Bronchus fibroblast of lung (primary cell): ENCODE measurements around the gene TTC23. TPM values are rescaled to one million over a fixed set of nuclear protein-coding genes. Genes with fewer than 3 reads are reported as not detected.

ENCODE experiments used
- total RNA-seq: library from RNA; depleted of rRNA; stranded (reverse); fragments of >200 nt; gene quantifications from 2 replicates; pipeline ENCODE4 v1.2.3, GENCODE V29; 2015

TTC23 gene
- total RNA-seq: 15.8 and 19.7 TPM in 2 replicates

DNA sequence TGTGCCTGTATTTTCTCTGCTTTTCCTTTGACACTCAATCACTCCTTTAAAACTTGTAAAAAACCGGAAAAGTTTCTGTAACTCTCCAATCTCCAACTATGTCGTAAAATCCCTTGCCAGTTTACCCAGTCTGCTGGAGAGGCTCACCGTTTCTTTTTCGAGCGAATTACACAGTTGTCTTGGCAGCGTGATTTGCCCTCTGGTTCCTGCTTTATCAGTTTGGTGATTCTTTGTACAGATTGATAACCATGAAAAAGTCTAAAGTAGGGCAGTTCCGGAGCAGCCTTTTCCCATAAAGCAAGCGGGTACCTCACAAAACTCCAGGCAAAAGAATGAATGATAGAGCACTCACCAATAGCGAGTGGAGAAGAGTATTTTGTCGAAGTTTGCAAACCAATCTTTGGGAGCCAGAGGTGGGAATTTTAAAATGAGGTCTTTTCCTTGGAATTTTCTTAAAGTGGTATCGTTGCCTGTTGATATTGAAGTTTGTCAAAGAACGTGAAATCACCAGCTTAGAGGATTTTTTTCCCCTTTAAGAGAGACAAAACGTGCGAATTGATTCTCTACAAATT, at the start of gene TTC23:
TTC23 (minus strand) TSS at position 312 of the 572 bp plus-strand sequence. CDS start 20,869 bp downstream, outside the sequence.

DNA sequence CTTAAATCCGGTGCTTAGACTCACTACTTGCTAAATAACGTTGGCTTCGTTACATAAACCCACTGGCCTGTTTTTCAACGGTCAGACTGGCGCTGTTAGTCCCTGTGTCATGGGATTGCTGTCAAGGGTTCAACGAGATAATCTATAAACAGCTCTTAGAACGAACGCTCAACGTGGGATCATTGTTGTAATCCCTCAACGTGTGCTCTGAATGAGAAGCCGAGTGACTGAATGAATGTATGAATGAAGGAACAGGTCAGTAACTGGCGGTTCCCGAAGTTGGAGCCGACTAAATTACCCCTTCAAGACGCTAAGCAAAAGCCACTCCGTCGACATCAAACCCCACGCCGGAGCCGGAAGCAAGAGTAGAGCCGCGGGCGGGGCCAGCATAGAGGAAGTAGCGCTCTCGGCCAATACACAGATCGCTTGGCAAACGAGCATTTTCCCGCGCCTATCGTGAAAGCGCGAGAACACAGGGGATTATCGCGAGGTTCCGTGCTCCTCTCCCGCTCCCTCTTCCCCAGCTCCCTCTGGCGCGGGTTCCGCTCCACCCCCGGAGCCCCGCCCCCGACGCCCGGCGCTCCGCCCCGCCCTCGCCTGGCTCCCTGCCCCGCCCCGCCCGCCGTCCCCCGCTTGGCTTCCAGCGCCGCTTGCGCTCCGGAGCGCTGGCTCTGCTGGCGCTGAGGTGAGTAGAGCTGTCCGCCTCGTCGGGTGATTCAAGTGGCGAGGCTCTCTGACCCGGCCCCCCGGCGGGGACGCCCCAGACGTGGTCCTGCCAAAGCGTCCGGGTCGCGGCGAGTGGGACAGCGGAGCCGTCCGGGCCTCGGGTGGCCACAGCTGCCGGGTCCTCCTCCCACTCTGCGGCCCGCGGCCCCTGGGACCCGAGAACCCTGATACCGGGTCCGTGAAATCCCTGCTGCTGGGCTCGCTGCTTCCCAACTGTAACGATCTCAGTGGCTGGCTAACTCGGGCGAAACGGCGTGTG, 1.8 kb upstream of the TTC23 start, which contains the start of gene LRRC28:
LRRC28 (plus strand) TSS at position 625 of the 985 bp plus-strand sequence. CDS start 4,477 bp downstream, outside the sequence.

GRCh38 chr15:99104788-99105513, 144.4 kb downstream of the TTC23 start, which contains the start of gene SYNM:
Gene SYNM, plus strand, starts transcription at chr15:99105080. Its CDS starts 120 bp downstream, at chr15:99105200.

Other genes starting within 250 kb of the TTC23 start
- gene PGPEP1L, start 241.8 kb downstream of the TTC23 start, total RNA-seq: 0.30 TPM in 1 of 2 replicates, not detected in the other
- 1.6 and 1.8 TPM in 2 replicates for gene SYNM, start 144.5 kb downstream of the TTC23 start, total RNA-seq
- 23.9 and 26.4 TPM in 2 replicates for gene LRRC28, start 1.9 kb upstream of the TTC23 start, total RNA-seq